Suprapubic skin (tissue), 4 donors: ENCODE results near the gene LRIT3. TPM values are rescaled to one million over a fixed set of nuclear protein-coding genes. Genes with fewer than 3 reads are reported as not detected.

Experiments used
- DNase-seq, 2 donors: peaks; one replicate each; pipeline ENCODE4 v3.0.0-alpha.2; 2019; ENCODE audit warnings: low spot score in 2 of 2
- H3K27ac ChIP-seq: fragments of 200-600 bp; sonication (generic); one replicate; pipeline ENCODE4 v1.5.1; 2019
- H3K27me3 ChIP-seq: fragments of 200-600 bp; sonication (generic); one replicate; pipeline ENCODE4 v1.5.1; 2019
- H3K36me3 ChIP-seq: fragments of 200-600 bp; sonication (generic); one replicate; pipeline ENCODE4 v1.5.1; 2019
- H3K4me1 ChIP-seq: fragments of 200-600 bp; sonication (generic); one replicate; pipeline ENCODE4 v1.5.1; 2019
- H3K4me3 ChIP-seq: fragments of 200-600 bp; sonication (generic); one replicate; pipeline ENCODE4 v1.5.1; 2019; ENCODE audit warnings: mild to moderate bottlenecking
- H3K9me3 ChIP-seq: fragments of 200-600 bp; sonication (generic); one replicate; pipeline ENCODE4 v1.5.1; 2019
- EP300 ChIP-seq: sonication (generic); formaldehyde crosslinking; IDR thresholded peaks from one replicate; pipeline ENCODE4 v1.6.1; 2017; ENCODE audit warnings: antibody characterized with exemption
- POLR2A ChIP-seq, 2 donors: fragments of 450-650 bp; IDR thresholded peaks; one replicate each; pipeline ENCODE4 v1.6.1; 2017; ENCODE audit warnings: antibody characterized with exemption in 2 of 2, mild to moderate bottlenecking in 2 of 2, moderate library complexity in 2 of 2
- POLR2AphosphoS5 ChIP-seq, 3 donors: sonication (generic); formaldehyde crosslinking; IDR thresholded peaks; one replicate each; pipeline ENCODE4 v1.6.1; 2017; ENCODE audit warnings: antibody characterized with exemption in 3 of 3
- WGBS: methylation state at CpG from one replicate; pipeline ENCODE4 v1.1.5; 2018; 5-methylcytosine and 5-hydroxymethylcytosine counted together
- total RNA-seq, 4 donors: library from RNA; depleted of rRNA; stranded (reverse); fragments of >200 nt; gene quantifications; one replicate each; pipeline ENCODE4 v1.1.0, GENCODE V29; 2016
- TF ChIP-seq, protein P1 (sequence below), 2 donors: fragments of 200-600 bp in 1 of 2; fragments of 450-650 bp in 1 of 2; sonication (generic) in 1 of 2; IDR thresholded peaks; one replicate each; pipeline ENCODE4 v1.5.1; 2016 to 2019; ENCODE audit warnings: antibody characterized with exemption in 2 of 2, mild to moderate bottlenecking in 1 of 2, moderate library complexity in 1 of 2

The LRIT3 gene
- total RNA-seq, 4 donors from 2014 or later = 0.15 to 2.2 (median 0.38) TPM; not detected in 1

GRCh38 chr4:109861271-109861670 is 13.4 kb downstream of the LRIT3 start:
- 90% methylated on average over 2 of the region's 2 CpGs for WGBS
- TF ChIP-seq EP300 (no peak), POLR2A (IDR thresholded peaks at IDR 0.05) (no peak), POLR2AphosphoS5 (IDR thresholded peaks at IDR 0.05) (no peak)
- TF ChIP-seq, protein P1, sequence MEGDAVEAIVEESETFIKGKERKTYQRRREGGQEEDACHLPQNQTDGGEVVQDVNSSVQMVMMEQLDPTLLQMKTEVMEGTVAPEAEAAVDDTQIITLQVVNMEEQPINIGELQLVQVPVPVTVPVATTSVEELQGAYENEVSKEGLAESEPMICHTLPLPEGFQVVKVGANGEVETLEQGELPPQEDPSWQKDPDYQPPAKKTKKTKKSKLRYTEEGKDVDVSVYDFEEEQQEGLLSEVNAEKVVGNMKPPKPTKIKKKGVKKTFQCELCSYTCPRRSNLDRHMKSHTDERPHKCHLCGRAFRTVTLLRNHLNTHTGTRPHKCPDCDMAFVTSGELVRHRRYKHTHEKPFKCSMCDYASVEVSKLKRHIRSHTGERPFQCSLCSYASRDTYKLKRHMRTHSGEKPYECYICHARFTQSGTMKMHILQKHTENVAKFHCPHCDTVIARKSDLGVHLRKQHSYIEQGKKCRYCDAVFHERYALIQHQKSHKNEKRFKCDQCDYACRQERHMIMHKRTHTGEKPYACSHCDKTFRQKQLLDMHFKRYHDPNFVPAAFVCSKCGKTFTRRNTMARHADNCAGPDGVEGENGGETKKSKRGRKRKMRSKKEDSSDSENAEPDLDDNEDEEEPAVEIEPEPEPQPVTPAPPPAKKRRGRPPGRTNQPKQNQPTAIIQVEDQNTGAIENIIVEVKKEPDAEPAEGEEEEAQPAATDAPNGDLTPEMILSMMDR (IDR thresholded peaks at IDR 0.05) = no peak
- no peak overlapping the region for H3K4me3 ChIP-seq
- H3K27me3 ChIP-seq = no peaks in the 10 kb centered on the region
- no peak overlapping the region for H3K27ac ChIP-seq
- H3K36me3 ChIP-seq = no peaks in the 10 kb centered on the region
- DNase-seq = no peak
- H3K4me1 ChIP-seq = no peaks in the 10 kb centered on the region
- peaks cover 3% of the 10 kb centered on the region for H3K9me3 ChIP-seq

DNA sequence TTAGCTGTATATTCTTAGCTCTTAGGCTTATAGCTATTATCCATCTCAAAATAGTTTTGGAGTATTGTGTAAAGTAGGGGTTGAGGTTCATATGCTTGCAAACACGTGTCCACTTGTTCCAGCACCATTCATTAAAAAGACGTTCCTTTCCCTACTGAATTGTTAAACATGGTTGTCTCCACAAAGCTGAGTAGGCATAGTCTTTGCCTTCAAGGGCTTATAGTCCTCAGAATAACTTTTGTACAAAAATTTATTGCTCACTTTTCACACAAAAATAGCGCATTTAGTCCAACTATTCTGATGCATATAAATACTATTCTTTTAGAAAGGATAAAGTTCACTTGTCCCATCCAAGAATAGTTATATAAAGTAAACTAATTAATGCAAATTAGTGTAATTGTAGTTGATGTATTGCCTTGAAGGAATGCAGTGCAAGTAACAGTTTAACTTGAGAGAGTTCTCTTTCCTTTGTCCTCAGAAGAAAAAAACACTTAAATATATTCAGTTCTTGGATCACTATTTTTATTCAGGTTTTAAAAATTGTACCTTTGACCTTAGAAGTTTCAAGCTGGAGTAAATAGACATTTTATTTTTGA is 14.1 kb downstream of the LRIT3 start:
- TF ChIP-seq, protein P1 (IDR thresholded peaks at IDR 0.05) = no peak
- TF ChIP-seq EP300 = no peak
- TF ChIP-seq POLR2AphosphoS5 (IDR thresholded peaks at IDR 0.05) = no peak
- TF ChIP-seq POLR2A (IDR thresholded peaks at IDR 0.05) = no peak
- 85% methylated on average over 3 of the region's 3 CpGs for WGBS

DNA sequence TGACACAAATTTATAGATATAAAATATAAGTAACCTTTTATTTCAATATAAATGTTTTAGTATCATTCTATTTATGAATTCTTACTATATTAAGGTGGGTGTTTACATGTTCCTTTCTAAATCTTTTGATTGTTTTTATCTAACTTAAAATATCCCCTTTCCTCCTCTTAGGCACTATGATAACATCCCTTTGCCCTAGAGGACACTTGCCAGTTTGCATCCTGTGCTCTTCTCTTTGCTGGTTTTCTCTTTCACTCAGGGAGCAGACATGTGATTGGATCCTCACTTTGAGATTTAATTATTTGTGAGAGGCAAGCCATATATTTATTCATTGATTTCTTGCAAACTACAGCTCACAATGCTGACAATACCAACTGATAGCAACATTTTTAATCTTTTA is 16.2 kb downstream of the LRIT3 start:
- no peak for DNase-seq
- TF ChIP-seq, protein P1 (IDR thresholded peaks at IDR 0.05) = no peak
- no peak for TF ChIP-seq POLR2AphosphoS5 (IDR thresholded peaks at IDR 0.05)
- no peak for TF ChIP-seq EP300
- TF ChIP-seq POLR2A (IDR thresholded peaks at IDR 0.05) = no peak
- H3K27ac ChIP-seq = no peak overlapping the region

More for the DNA sequence above, 14.1 kb downstream of the LRIT3 start:
- Histone ChIP-seq H3K4me1 (no peaks in the 10 kb centered on the region), H3K4me3 (no peak overlapping the region), H3K27me3 (no peaks in the 10 kb centered on the region), H3K27ac (no peak overlapping the region), H3K36me3 (no peaks in the 10 kb centered on the region), H3K9me3 (peaks cover 3% of the 10 kb centered on the region)
- DNase-seq = no peak

DNA sequence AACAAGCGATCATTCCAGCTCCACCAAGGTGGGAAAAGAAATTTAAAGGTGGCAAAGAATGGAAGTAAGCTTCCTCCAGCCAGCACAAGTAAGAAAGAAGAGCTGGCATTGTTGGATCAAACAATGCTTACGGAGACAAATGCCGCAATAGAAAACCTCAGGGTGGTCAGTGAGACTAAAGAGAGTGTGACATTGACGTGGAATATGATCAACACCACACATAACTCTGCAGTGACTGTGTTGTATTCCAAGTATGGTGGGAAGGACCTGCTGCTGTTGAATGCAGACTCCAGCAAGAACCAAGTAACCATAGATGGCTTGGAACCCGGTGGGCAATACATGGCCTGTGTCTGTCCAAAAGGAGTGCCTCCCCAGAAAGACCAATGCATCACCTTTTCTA is 22.2 kb downstream of the LRIT3 start:
- WGBS = 90% methylated on average over 5 of the region's 5 CpGs
- no peak for DNase-seq
- H3K36me3 ChIP-seq = peaks cover 6% of the 10 kb centered on the region

More for the DNA sequence above, 16.2 kb downstream of the LRIT3 start:
- H3K4me3 ChIP-seq = no peak overlapping the region
- peaks cover 3% of the 10 kb centered on the region for H3K9me3 ChIP-seq
- no peaks in the 10 kb centered on the region for H3K36me3 ChIP-seq
- no peaks in the 10 kb centered on the region for H3K4me1 ChIP-seq
- no peaks in the 10 kb centered on the region for H3K27me3 ChIP-seq

DNA sequence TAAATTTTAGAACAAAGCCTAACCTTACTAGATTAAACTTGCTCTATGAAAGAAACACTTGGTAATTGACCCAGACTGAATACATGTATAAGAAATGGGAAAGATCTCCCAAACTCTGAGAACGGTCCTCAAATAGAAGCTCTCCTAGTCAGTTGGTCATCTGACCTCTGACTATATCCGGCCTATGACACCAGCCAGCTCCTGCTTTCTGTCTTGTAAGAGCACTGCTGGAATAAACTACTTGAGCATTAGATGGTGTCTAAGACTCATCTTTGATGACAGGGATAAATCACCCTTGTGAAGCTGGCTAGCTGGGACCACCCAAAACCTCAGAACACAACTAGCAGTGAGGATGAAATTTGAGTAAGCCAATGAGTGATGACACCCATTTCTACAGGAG is 24.2 kb downstream of the LRIT3 start:
- H3K36me3 ChIP-seq = peaks cover 6% of the 10 kb centered on the region
- no peaks in the 10 kb centered on the region for H3K9me3 ChIP-seq
- no peak overlapping the region for H3K27ac ChIP-seq
- no peak overlapping the region for H3K4me3 ChIP-seq
- H3K27me3 ChIP-seq = no peaks in the 10 kb centered on the region
- 92% methylated on average over 2 of the region's 2 CpGs for WGBS
- H3K4me1 ChIP-seq = peaks cover 4% of the 10 kb centered on the region
- TF ChIP-seq POLR2AphosphoS5 (IDR thresholded peaks at IDR 0.05) (no peak), EP300 (no peak), POLR2A (IDR thresholded peaks at IDR 0.05) (no peak)
- TF ChIP-seq, protein P1 (IDR thresholded peaks at IDR 0.05) = no peak
- DNase-seq = no peak

More for the DNA sequence above, 22.2 kb downstream of the LRIT3 start:
- H3K9me3 ChIP-seq = no peaks in the 10 kb centered on the region
- H3K4me3 ChIP-seq = no peak overlapping the region
- H3K27me3 ChIP-seq = no peaks in the 10 kb centered on the region
- no peak overlapping the region for H3K27ac ChIP-seq
- H3K4me1 ChIP-seq = peaks cover 4% of the 10 kb centered on the region
- TF ChIP-seq POLR2AphosphoS5 (IDR thresholded peaks at IDR 0.05) (no peak), POLR2A (IDR thresholded peaks at IDR 0.05) (no peak)
